ENCODE results near the gene FGF14. TPM values are rescaled to one million over a fixed set of nuclear protein-coding genes. Genes with fewer than 3 reads are reported as not detected.

The FGF14 gene
- total and polyA plus RNA-seq, 2 donors from 2014 or later: 0.47 to 3.3 TPM

DNA sequence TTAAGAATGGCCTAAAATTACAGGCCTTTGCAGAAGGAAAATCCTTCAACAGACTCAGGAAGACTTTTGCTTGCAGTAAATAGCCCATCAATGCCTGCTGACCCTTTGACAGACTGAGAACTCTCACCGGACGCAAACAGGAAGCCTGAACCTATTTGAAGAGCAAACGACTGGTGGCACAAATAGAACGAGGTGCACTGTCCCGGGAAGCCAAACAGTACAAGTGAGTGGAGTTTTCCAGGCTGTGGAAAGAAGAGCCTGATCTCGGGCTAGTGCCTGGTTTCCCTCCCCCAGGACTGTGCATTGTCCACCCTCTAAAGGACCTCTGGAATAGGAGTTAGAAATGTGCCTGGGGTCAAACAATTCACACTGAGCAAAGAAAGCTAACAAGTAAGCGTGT is 165.5 kb downstream of the FGF14 start:
- no peak for DNase-seq
- no peak overlapping the region for H3K4me3 ChIP-seq (ENCODE audit: low read length in 3 of 3)
- no peak overlapping the region for H3K27ac ChIP-seq (ENCODE audit: low read depth in 2 of 2, low read length in 2 of 2)
- H3K4me1 ChIP-seq (ENCODE audit: control insufficient read depth in 2 of 3, insufficient read depth in 2 of 3, low read depth in 1 of 3, low read length in 3 of 3): no peaks in the 10 kb centered on the region
- FAIRE-seq: no peak
- no peaks in the 10 kb centered on the region for H3K36me3 ChIP-seq (ENCODE audit: control insufficient read depth in 2 of 3, insufficient read depth in 3 of 3, low read length in 3 of 3)
- TF ChIP-seq, protein P1, sequence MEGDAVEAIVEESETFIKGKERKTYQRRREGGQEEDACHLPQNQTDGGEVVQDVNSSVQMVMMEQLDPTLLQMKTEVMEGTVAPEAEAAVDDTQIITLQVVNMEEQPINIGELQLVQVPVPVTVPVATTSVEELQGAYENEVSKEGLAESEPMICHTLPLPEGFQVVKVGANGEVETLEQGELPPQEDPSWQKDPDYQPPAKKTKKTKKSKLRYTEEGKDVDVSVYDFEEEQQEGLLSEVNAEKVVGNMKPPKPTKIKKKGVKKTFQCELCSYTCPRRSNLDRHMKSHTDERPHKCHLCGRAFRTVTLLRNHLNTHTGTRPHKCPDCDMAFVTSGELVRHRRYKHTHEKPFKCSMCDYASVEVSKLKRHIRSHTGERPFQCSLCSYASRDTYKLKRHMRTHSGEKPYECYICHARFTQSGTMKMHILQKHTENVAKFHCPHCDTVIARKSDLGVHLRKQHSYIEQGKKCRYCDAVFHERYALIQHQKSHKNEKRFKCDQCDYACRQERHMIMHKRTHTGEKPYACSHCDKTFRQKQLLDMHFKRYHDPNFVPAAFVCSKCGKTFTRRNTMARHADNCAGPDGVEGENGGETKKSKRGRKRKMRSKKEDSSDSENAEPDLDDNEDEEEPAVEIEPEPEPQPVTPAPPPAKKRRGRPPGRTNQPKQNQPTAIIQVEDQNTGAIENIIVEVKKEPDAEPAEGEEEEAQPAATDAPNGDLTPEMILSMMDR (IDR thresholded peaks at IDR 0.05; ENCODE audit: borderline replicate concordance, extremely low read depth, insufficient read depth): no peak
- intact Hi-C loops (cut with DNase I): no loop called here
- no peaks in the 10 kb centered on the region for H3K9me3 ChIP-seq (ENCODE audit: control insufficient read depth in 2 of 3, insufficient read depth in 1 of 3, low read length in 3 of 3)
- H3K27me3 ChIP-seq (ENCODE audit: control insufficient read depth, insufficient read depth, low read length): no peaks in the 10 kb centered on the region
- no peak overlapping the region for H3K9ac ChIP-seq (ENCODE audit: low read length in 3 of 3)

DNA sequence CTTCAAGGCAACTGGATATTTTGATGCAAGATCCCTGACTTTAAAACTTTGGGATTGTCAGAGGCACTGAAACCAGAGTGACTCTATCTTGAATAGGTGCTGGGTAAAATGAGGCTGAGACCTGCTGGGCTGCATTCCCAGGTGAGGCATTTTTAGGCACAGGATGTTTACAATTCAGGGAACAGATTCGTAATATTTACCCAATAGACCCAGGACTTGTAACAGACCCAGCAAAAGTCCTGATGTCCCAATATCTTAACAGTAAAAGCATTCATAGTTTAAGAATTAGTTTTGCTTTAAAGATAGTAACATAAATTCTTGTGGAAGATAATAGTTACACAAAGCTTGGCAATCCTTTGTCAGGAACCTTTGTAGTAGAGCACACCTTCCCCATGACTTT is 166.2 kb downstream of the FGF14 start:
- DNase-seq: no peak
- H3K36me3 ChIP-seq (ENCODE audit: control insufficient read depth in 2 of 3, insufficient read depth in 3 of 3, low read length in 3 of 3): no peaks in the 10 kb centered on the region
- H3K9me3 ChIP-seq (ENCODE audit: control insufficient read depth in 2 of 3, insufficient read depth in 1 of 3, low read length in 3 of 3): no peaks in the 10 kb centered on the region
- intact Hi-C loops (cut with DNase I): no loop called here
- no peak overlapping the region for H3K4me3 ChIP-seq (ENCODE audit: low read length in 3 of 3)
- no peak overlapping the region for H3K9ac ChIP-seq (ENCODE audit: low read length in 3 of 3)
- H3K27me3 ChIP-seq (ENCODE audit: control insufficient read depth, insufficient read depth, low read length): no peaks in the 10 kb centered on the region
- no peak overlapping the region for H3K27ac ChIP-seq (ENCODE audit: low read depth in 2 of 2, low read length in 2 of 2)
- TF ChIP-seq, protein P1 (IDR thresholded peaks at IDR 0.05; ENCODE audit: borderline replicate concordance, extremely low read depth, insufficient read depth): no peak
- FAIRE-seq: no peak
- H3K4me1 ChIP-seq (ENCODE audit: control insufficient read depth in 2 of 3, insufficient read depth in 2 of 3, low read depth in 1 of 3, low read length in 3 of 3): no peaks in the 10 kb centered on the region

DNA sequence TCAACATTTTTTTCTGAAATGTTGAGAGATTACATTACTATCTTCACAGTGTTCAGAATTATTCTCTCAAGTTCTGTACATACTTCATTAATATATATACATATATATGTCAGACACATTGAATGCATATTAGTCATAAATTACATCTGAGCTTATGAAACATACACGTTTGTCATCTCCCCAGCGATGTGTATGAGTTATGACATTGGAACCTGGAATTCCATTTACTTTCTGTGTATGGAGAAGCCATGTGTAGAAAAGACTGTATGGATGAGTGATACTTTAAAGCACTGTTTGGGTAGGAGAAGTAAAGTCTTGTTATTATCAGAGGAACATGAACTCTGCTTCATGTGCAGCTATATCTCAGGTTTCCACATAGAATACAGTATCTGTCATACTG is 167.2 kb downstream of the FGF14 start:
- H3K4me1 ChIP-seq (ENCODE audit: control insufficient read depth in 2 of 3, insufficient read depth in 2 of 3, low read depth in 1 of 3, low read length in 3 of 3): no peaks in the 10 kb centered on the region
- no peaks in the 10 kb centered on the region for H3K36me3 ChIP-seq (ENCODE audit: control insufficient read depth in 2 of 3, insufficient read depth in 3 of 3, low read length in 3 of 3)
- H3K9ac ChIP-seq (ENCODE audit: low read length in 3 of 3): no peak overlapping the region
- DNase-seq: no peak
- TF ChIP-seq, protein P1 (IDR thresholded peaks at IDR 0.05; ENCODE audit: borderline replicate concordance, extremely low read depth, insufficient read depth): no peak
- no peak overlapping the region for H3K4me3 ChIP-seq (ENCODE audit: low read length in 3 of 3)
- no peak overlapping the region for H3K27ac ChIP-seq (ENCODE audit: low read depth in 2 of 2, low read length in 2 of 2)
- H3K9me3 ChIP-seq (ENCODE audit: control insufficient read depth in 2 of 3, insufficient read depth in 1 of 3, low read length in 3 of 3): no peaks in the 10 kb centered on the region
- no peak for FAIRE-seq
- H3K27me3 ChIP-seq (ENCODE audit: control insufficient read depth, insufficient read depth, low read length): no peaks in the 10 kb centered on the region
- intact Hi-C loops (cut with DNase I): no loop called here

- no peaks in the 10 kb centered on the region for H3K27me3 ChIP-seq (ENCODE audit: control insufficient read depth, insufficient read depth, low read length)
- H3K27ac ChIP-seq (ENCODE audit: low read depth in 2 of 2, low read length in 2 of 2): no peak overlapping the region
- intact Hi-C loops (cut with DNase I): no loop called here
- no peaks in the 10 kb centered on the region for H3K4me1 ChIP-seq (ENCODE audit: control insufficient read depth in 2 of 3, insufficient read depth in 2 of 3, low read depth in 1 of 3, low read length in 3 of 3)
- no peak overlapping the region for H3K4me3 ChIP-seq (ENCODE audit: low read length in 3 of 3)
- FAIRE-seq (no peak), DNase-seq (no peak)
- H3K9me3 ChIP-seq (ENCODE audit: control insufficient read depth in 2 of 3, insufficient read depth in 1 of 3, low read length in 3 of 3): no peaks in the 10 kb centered on the region
- TF ChIP-seq, protein P1 (IDR thresholded peaks at IDR 0.05; ENCODE audit: borderline replicate concordance, extremely low read depth, insufficient read depth): no peak
- H3K9ac ChIP-seq (ENCODE audit: low read length in 3 of 3): no peak overlapping the region
- H3K36me3 ChIP-seq (ENCODE audit: control insufficient read depth in 2 of 3, insufficient read depth in 3 of 3, low read length in 3 of 3): no peaks in the 10 kb centered on the region
Measured at GRCh38 chr13:102233566-102234208, 168.2 kb downstream of the FGF14 start.

Measured in kidney (tissue), 14 donors.